GM12892 (cell line): Measurements from ENCODE around the gene SNX32.
A peak's percentile ranks its signal among the peaks of the same experiment; 100 is the strongest.

Experiments used
- POLR2A ChIP-seq: IDR thresholded peaks from 2 replicates; pipeline ENCODE4 v1.6.1; 2011; ENCODE audit warnings: low read depth, low read length, control low read depth
- POLR2AphosphoS5 ChIP-seq: IDR thresholded peaks from 2 replicates; pipeline ENCODE4 v1.6.1; 2011; ENCODE audit warnings: low read depth, low read length, control low read depth

DNA sequence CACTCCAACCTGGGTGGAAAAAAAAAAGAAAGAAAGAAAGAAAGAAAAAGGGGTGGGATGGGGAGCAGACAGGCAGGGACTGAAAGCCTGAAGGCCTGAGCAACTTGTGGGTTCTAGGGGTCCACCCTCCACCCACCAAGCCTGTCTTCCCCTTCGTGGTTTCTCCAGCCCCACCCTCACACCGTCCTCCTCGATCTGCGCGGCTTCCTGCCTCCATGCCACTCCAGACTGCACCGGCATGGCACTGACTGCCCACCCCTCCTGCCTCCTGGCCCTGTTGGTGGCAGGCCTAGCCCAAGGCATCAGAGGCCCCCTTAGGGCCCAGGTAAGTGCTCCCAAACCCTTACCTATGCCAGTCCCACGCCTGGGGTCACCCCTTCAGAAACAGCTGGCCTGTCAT, 45.9 kb downstream of the SNX32 start, which contains the start of gene CTSW:
- TF ChIP-seq POLR2A (0 out of 2 replicates have a peak, but pooled peaks have one; percentile 8), POLR2AphosphoS5 (no peak)
